HG03378 (cell line): ENCODE data around the gene DEFB128.
"Not testable (repeated sequence)": the region's sequence is repeated elsewhere in the genome, so short reads cannot be mapped to it uniquely, and the experiment has no call there.

Experiments
- ATAC-seq: cut with Tn5 transposase; IDR thresholded peaks from one replicate; pipeline ENCODE4 v1.9.1; 2021; ENCODE audit warnings: mild to moderate bottlenecking, moderate library complexity; ENCODE audit not compliant: unreplicated experiment

Gene DEFB128

DNA sequence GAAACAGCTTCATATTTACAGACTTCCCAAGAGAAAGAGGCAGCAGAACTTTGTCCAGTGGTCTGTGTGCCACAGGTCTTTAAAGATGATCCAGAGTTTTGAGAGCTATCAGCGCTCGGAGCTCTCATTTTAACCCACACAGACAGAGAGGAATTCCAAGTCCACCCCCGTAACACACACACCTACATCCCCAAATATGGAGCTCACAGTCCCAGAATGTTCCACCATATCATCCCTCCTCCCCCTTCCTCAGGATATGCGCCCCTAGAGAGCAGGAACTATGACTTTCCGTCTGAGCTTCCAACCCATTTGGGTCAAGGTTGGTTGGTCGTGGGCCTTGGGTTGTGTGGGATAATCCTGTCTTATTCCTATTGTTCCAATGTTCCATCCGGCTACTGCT, at the start of gene DEFB128:
TSS of gene DEFB128 (minus strand) at position 101 of the 400 bp plus-strand sequence. CDS start at position 13, 88 bp downstream.
- ATAC-seq, result no peak

DNA sequence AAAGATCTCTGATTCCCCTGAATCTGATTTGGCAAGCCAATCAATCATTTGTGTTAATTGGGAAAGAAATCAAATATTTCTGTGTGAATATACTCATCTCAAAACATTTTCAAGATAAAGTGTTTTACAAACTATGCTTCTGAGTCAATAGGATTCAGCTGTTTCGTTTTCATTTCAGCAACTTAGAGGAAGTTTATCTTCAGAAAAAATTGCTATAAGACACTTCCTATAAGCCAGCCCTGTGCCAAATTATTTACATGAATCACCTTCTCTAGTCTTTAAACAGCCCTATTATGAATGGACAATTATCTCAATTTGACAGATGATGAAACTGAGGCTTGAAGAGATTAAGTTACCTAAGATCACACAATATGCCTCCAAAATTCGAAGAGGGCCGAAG, 48.4 kb upstream of the DEFB128 start:
- ATAC-seq, result no peak

DNA sequence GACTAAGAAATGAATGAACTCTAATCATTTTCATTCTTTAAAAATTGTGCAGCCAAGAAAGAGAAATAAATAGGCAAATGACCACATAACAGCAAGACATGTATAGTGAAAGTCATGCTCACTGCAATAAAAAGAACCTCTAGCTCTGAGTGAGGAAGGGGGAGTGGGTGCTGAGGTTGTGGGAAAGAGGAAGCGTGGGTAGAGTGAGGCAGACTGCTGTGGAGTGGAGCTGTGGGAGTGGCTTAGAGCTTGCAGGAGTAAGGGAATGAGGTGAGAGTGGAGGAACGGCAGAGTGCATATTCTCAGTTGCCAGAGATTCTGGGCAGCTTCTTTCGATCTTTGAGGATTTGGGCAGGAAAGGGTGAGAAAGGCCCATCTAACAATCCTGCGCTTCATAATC, 48.0 kb upstream of the DEFB128 start:
- no peak for ATAC-seq

DNA sequence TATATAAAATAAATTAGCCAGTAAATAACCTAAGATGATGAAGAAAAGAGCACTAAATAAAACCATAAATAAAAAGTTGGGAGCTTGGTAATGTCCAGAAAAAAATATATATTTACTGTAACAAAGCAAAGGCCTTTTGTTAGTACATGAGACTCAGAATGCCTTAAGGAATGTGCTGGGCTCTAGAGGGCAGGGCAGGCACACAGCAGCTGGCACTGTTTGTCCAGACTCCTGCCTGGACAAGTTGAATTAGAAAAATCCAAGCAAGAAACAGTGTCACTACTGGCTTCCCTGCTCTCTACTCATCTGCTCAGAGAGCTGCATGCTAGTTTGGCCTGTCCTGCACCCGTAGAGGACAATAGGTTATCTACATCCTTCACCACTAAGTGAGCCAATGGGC, 46.4 kb upstream of the DEFB128 start:
- ATAC-seq, result no peak

DNA sequence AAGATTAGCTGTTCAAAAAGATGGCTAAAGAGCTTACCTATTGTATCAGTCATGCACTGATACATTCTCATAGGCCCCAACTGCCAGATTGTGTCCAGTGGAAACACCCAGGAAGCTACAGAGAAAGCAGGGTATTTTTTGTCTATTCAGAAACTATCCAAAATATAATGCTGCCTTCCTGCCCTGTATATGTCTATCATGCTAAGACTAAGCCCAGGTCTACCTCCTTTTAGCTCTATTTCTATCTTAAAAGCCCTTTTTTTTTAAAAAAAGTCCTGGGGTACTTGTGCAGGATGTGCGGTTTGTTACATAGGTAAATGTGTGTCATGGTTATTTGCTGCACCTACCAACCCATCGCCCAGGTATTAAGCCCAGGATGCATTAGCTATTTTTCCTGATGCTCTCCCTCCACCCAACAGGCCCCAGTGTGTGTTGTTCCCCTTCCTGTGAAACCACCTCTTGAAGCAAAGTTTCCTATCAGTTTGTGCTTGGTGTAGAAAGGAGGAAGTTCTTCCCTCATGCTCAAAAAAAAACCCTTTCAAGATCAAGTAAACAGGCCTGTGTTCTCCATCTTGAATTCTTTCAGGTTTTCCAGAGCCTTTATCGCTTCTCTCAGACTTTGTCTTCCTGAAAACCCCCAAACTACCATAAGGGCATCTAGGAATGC, 38.1 kb upstream of the DEFB128 start:
- ATAC-seq, result no peak

DNA sequence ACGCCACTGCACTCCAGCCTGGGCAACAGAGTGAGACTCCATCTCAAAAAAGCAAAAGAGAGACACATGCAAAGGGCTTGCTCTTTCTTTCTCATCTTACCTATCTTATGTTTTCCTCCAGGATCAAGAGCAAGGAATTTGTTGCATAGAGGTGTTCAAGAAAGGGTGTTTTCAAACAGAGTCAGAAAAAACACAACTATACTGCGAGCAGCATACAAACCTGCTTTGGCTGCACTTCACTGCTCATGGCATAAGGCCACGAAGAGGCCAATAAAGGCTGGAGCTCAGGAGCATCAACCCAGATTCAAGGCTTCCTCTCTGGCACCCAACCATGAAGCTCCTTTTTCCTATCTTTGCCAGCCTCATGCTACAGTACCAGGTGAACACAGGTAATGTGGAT, 37.4 kb upstream of the DEFB128 start, which contains the start of gene DEFB129:
TSS of gene DEFB129 (plus strand) at position 301 of the 400 bp plus-strand sequence. CDS start at position 332, 31 bp downstream.
- no peak for ATAC-seq

DNA sequence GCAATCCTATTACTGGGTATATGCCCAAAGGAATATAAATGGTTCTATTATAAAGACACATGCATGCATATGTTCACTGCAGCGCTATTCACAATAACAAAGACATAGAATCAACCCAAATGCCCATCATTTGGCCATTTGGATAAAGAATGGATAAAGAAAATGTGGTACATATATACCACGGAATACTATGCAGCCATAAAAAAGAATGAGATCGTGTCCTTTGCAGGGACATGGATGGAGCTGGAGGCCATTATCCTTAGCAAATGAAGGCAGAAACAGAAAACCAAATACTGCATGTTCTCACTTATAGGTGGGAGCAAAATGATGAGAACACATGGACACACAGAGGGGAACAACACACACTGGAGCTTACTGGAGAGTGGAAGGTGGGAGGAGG, 36.4 kb upstream of the DEFB128 start:
- not testable (repeated sequence) for ATAC-seq

DNA sequence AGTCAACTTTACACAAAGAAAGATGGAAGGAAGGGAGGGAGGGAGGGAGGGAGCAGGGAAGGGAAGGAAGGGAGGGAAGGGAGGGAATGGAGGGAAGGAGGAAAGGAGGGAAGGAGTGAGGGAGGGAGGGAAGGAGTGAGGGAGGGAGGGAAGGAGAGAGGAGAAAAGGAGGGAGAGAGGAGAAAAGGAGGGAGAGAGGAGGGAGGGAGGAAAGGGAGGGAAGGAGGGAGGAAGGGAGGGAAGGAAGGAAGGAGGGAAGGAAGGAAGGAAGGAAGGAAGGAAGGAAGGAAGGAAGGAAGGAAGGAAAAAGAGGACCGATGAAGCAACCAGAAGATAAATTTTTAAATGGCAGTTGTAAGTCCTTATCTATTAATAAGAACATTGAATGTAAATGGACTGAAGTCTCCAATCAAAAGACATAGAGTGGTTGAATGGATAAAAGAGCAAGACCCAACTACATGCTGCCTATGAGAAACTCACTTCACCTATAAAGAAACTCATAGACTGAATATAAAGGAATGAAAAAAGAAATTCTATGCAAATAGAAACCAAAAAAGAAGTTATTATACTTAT, 31.8 kb upstream of the DEFB128 start:
- ATAC-seq, result no peak

DNA sequence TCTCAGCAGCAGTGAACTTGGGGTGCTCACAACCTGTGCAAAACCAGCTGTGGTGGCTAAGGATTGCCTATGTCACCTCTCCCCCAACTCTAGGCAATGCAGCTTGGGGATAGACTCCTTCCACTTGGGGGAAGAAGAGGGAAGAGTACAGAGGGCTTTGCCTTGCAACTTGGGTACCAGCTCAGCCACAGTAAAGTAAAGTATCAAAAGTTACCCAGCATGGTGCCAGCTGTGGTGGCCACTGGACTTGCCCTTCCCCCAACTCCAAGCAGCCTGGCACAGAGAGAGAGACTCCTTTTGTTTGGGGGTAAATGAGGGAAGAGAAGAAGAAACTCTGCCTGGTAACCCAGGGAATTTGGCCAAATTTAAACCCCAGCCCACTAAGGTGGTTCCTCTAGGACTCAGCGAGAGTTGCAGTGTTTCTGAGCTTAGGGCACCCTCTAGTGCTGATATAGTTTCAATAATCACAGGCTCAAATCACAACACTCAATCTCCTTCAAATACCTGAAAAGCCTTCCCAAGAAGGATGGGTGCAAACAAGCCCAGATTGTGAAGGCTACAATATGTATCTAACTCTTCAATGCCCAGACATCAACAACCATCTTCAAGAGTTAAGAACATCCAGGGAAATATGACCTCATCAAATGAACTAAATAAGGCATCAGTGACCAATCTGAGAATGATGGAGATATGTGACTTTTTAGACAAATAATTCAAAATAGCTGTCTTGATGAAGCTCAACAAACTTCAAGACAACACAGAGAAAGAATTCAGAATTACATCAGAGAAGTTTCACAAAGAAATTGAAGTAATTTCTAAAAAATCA, 30.0 kb upstream of the DEFB128 start:
- no peak for ATAC-seq

DNA sequence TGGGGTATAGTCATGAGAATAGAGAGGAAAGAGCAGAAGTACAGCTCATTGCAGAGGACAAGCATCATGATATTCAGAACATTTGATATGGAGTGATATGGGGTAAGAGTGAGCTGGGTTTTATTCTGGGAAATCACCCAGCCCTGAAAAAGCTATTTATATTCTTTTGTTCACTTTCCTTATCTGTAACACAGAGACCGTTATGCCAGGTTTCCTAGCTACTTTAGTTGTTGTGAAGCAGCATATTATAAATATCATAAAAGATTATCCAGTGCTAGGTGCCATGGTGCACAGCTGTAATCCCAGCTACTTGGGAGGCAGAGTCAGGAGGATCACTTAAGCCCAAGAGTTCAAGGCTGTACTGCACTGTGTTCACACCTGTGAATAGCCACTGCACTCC, 27.8 kb upstream of the DEFB128 start:
- ATAC-seq, result no peak

DNA sequence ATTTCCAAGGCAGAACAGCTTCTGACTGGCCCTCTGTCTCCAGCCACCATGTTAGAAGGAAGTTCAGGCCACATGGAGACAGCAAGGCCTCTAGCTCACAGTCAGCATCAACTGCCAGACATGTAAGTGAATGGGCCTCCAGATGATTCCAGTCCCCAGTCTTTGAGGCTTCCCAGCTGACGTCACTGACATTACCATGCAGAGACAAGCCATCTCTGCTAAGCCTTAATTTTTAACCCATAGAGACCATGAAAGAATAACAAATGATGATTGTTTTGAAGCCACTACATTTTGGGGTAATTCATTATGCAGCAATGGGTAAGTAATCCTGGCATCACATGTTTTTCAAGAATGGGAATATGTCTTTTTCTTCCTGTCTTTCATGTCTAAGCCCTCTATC, 26.3 kb upstream of the DEFB128 start:
- no peak for ATAC-seq

DNA sequence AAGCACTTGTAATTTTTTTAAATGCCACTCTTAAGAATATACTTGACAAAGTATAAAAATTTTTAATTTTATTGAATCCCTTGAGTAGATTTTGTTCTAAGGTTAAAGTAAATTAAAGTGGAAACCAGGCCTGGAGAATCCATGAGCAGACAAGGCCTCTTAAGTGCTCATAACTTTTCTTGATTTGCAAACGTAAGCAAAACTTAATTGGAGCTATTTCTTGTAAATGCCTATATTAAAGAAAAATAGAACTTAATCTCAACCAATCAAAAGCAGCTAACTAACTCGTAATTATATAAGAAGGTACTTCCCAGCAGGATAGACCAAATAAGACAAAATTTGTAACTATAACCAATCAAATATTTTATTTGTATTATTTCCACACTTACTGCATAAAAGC, 24.9 kb upstream of the DEFB128 start:
- no peak for ATAC-seq

DNA sequence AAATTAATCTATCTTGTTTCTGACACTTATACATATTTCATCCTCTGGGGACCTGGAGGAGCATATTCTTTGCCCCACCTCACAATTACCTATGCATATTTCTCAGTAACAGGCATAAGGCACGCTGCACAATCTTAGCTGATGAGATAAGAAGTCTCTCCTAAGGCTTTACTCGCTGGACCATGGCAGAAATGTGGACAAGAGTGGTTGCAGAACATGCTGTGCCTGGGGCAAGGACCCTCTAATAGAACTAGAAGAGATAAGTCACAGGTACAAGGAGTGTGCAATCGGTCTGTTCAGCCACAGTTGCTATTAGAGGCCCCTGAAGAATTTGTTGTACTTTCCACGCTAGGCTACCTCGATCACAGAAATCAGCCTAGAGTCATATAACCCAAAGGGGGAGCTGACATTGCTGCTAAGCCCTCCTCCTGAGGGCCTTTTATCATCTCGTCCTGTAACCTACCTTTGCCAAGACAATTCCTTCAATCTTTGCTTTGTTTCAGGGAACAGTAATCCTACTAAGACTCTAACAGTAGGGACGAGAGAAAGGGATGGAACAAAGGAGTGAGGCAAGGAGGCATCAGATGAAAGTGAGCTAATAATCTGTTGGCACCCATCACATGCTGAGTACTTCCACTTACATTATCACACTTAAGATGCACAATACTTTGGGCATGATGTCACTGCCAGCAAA, 21.4 kb upstream of the DEFB128 start:
- ATAC-seq, result no peak

DNA sequence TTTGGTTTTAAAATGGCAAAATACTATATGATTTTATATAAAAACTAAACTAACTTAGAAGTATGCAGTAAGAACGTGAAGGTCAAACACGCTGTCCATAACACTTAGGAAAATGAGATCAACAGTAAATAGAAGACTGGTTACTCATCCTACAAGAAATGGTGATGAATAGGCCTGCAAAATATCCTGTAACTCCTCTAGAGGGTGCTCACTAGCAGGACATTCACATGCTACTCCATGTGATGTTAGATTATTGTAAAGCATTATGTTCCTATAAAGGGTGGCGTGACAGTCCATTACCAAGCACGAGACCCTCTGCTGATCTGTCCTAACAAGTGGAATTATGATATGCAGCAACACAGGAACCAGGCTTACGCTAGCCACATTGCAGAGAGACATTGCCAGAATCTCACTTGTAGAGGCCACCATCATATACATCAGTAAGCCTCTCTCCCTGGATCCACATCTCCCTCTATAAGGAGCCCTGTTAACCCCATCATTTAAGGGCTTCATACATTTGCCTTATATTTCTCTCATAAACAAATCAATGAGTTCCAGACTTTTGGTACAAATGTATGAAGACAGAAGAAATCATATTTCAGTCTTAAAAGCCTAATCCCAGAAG, 19.5 kb upstream of the DEFB128 start:
- peak; percentile 55 for ATAC-seq

DNA sequence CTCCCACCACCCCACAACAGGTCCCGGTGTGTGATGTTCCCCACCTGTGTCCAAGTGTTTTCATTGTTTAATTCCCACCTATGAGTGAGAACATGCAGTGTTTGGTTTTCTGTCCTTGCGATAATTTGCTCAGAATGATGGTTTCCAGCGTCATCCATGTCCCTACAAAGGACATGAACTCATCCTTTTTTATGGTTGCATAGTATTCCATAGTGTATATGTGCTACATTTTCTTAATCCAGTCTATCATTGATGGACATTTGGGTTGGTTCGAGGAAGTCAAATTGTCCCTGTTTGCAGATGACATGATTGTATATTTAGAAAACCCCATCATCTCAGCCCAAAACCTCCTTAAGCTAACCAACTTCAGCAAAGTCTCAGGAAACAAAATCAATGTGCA, 14.1 kb upstream of the DEFB128 start:
- not testable (repeated sequence) for ATAC-seq

DNA sequence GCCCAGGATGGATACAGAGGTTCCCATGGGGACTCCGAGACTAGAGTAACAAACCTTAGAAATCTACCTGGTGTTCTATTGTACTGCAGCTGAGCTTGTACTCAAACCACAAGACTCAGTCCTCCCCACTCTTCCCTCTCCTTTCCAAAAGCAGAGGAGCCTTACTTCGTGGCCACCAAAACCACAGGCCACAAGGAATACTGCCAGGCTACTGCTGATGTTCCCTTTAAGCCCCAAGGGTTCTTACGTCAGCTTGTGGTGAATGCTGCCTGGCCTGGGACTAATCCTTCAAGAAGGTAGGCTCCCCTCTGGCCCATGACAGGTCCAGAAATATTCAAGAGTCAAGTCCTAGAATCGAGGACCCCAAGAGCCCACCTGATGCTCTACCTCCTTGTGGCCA, 10.5 kb upstream of the DEFB128 start:
- no peak for ATAC-seq

DNA sequence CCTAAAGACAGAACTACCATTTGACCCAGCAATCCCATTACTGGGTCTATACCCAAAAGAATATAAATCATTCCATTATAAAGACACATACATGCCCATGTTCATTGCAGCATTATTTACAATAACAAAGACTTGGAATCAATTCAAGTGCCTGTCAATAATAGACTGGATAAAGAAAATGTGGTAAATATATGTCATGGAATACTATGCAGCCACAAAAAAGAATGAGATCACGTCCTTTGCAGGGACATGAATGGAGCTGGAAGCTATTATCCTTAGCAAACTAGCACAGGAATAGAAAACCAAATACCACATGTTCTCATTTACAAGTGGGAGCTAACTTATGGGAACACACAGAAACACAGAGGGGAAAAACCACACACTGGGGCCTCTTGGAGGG, 8.7 kb upstream of the DEFB128 start:
- no peak for ATAC-seq

DNA sequence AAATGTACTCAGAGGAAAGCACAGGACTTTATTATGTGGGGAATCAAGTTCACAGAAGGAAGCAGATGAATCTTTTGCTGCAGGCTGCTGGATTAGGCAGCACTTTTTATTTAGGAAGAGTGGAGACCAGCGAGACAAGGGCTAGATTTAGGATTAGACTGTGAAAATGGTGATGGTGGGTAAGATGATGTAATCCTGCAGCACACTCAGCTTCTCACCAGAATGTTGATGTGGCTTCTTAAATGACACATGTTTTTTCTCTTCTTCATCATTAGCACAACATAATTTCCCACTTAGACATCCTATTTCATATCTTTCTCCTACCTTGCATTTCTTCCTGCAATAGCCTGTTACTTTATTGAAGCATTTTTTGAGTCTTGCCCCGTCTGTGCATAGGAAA, 1.8 kb downstream of the DEFB128 start:
- ATAC-seq, result no peak

DNA sequence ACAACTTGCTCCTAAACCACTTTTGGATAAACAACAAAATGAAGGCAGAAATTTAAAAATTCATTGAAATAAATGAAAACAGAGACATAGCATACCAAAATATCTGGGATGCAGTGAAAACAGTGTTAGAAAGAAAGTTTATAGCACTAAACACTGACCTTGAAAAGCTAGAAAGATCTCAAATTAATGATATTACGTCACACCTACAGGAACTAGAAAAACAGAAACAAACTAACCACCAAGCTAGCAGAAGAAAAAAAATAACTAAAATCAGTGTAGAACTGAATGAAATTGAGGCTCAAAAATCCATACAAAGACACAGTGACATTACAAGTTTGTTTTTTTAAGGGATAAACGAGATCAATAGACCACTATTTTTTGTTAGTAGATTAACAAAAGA, 5.2 kb downstream of the DEFB128 start:
- ATAC-seq, result no peak

DNA sequence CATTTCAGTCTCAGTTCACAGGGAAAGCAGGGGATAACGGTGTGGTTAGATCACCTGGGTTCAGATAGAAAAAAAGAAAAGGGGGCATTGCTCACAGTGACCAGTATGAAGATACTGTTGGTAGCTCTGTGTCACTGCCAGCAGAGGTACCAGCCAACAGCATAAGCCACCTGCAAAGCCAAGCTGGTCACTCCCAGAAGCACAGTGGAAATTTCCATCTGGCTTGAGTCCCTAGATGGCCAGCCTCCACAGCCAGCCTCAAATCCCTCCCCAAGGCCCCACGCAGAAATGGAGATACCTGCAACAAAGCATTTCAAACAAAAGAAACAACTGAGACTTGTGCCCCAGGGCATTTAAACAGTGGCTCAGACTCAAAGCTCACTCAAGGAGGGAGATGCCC, 20.6 kb downstream of the DEFB128 start:
- no peak for ATAC-seq

DNA sequence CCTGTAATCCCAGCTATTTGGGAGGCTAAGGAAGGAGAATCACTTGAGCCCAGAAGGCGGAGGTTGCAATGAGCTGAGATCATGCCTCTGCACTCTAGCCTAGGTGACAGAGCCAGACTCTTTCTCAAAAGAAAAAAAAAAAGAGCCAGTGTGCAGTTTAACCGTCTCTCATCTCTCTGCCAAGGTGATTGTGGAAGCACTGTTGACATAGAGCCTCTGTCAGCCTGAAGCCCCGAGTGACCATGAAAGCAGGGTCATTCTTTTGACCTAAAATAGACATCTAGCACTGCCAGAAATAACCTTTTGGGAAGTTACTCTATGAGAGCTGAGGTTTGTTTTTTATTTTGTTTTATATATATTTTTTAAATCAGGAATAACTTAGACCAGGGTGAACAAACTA, 24.9 kb downstream of the DEFB128 start:
- ATAC-seq, result no peak
